Endothelial cell of umbilical vein (primary cell): ENCODE results near the gene ENHO. TPM values are rescaled to one million over a fixed set of nuclear protein-coding genes. Genes with fewer than 3 reads are reported as not detected.

ENCODE experiments used
- BruUV-seq: library from RNA; stranded (reverse); fragments of 400-500 nt; replicated peaks from 2 replicates; lab custom pipeline; 2021; lab: Mats Ljungman, UMichigan
- CTCF ChIA-PET: fragments of 300-600, 350-600 bp; sonication (Branson Sonifier 250); formaldehyde crosslinking; loops from one replicate; lab custom pipeline; 2021; ENCODE audit warnings: antibody characterized with exemption, inconsistent platforms; lab: Charles Lee
- POLR2A ChIA-PET: fragments of 300-600, 350-600 bp; sonication (Branson Sonifier 250); formaldehyde crosslinking; loops from one replicate; lab custom pipeline; 2021; ENCODE audit warnings: antibody characterized with exemption, inconsistent platforms; lab: Charles Lee
- DNase-seq: peaks from one replicate; pipeline ENCODE4 v3.0.0-alpha.2; 2011; ENCODE audit warnings: low read depth, low spot score
- FAIRE-seq: peaks from 2 replicates; lab custom pipeline; 2011; peaks lifted over from hg19 to GRCh38; lab: Jason Lieb, UNC
- H2AFZ ChIP-seq: 2 replicates; pipeline ENCODE4 v1.6.0; 2012; ENCODE audit warnings: low read depth, low read length, control low read depth, inconsistent platforms
- H3K27ac ChIP-seq: 2 replicates; pipeline ENCODE4 v1.5.1; 2011; ENCODE audit warnings: low read depth, mild to moderate bottlenecking, control low read depth, low read length, moderate library complexity; ENCODE audit not compliant: insufficient read depth
- H3K27me3 ChIP-seq, 2 experiments: 2 replicates each; pipeline versions ENCODE4 v1.6.0 to v1.6.1; 2011; ENCODE audit warnings: low read length in 2 of 2, mixed read lengths in 1 of 2; ENCODE audit not compliant: control insufficient read depth in 2 of 2, insufficient read depth in 2 of 2
- H3K36me3 ChIP-seq, 2 experiments: 2 replicates in 1 of 2; 3 replicates in 1 of 2; pipeline ENCODE4 v1.5.1; 2011; ENCODE audit warnings: low read length in 2 of 2, mild to moderate bottlenecking in 1 of 2, moderate library complexity in 1 of 2; ENCODE audit not compliant: control insufficient read depth in 2 of 2, insufficient read depth in 2 of 2; ENCODE audit errors: extremely low read depth in 1 of 2
- H3K4me1 ChIP-seq: 3 replicates; pipeline ENCODE4 v1.5.1; 2011; ENCODE audit warnings: mild to moderate bottlenecking, low read length; ENCODE audit not compliant: control insufficient read depth, insufficient read depth; ENCODE audit errors: extremely low read depth
- H3K4me2 ChIP-seq: 2 replicates; pipeline ENCODE4 v1.6.1; 2011; ENCODE audit warnings: low read length, control low read depth, mixed read lengths; ENCODE audit not compliant: insufficient read depth
- H3K4me3 ChIP-seq, 3 experiments: fragments of 200-600 bp in 1 of 3; sonication (generic), shearing (Covaris generic) in 1 of 3; replicated peaks in 1 of 3; 2 replicates each; pipeline ENCODE4 v1.5.1; 2011 to 2016; ENCODE audit warnings: control low read depth in 3 of 3, low read length in 3 of 3, mild to moderate bottlenecking in 2 of 3, inconsistent platforms in 1 of 3, low read depth in 1 of 3, moderate library complexity in 1 of 3; ENCODE audit not compliant: insufficient read depth in 1 of 3
- H3K79me2 ChIP-seq: 2 replicates; pipeline ENCODE4 v1.6.0; 2012; ENCODE audit warnings: low read length, inconsistent platforms; ENCODE audit not compliant: control insufficient read depth, insufficient read depth
- H3K9ac ChIP-seq: replicated peaks from 2 replicates; pipeline ENCODE3; 2011; ENCODE audit warnings: low read length, control low read depth; ENCODE audit not compliant: insufficient read depth; ENCODE audit errors: extremely low read depth
- H3K9me1 ChIP-seq: replicated peaks from 3 replicates; pipeline ENCODE4 v1.6.0; 2011; ENCODE audit warnings: mild to moderate bottlenecking, low read length; ENCODE audit not compliant: control insufficient read depth, insufficient read depth; ENCODE audit errors: extremely low read depth
- H3K9me3 ChIP-seq: replicated peaks from 2 replicates; pipeline ENCODE4 v1.5.1; 2012; ENCODE audit warnings: low read length, inconsistent platforms; ENCODE audit not compliant: control insufficient read depth, insufficient read depth
- H4K20me1 ChIP-seq: replicated peaks from 2 replicates; pipeline ENCODE3; 2011; ENCODE audit warnings: mild to moderate bottlenecking, low read length; ENCODE audit not compliant: control insufficient read depth, insufficient read depth; ENCODE audit errors: extremely low read depth
- CTCF ChIP-seq, 2 donors: IDR thresholded peaks; 1 replicate in 1 of 2; 2 replicates in 1 of 2; pipeline ENCODE4 v1.5.1; 2011; ENCODE audit warnings: low read length in 2 of 2, mild to moderate bottlenecking in 2 of 2, moderate library complexity in 2 of 2, control low read depth in 1 of 2, inconsistent platforms in 1 of 2, low read depth in 1 of 2; ENCODE audit not compliant: insufficient read depth in 1 of 2; ENCODE audit errors: extremely low read depth in 1 of 2
- EZH2 ChIP-seq: IDR thresholded peaks from 2 replicates; pipeline ENCODE4 v1.6.1; 2012; ENCODE audit warnings: borderline replicate concordance, low read depth, mild to moderate bottlenecking, moderate library complexity, low read length, inconsistent platforms; ENCODE audit not compliant: severe bottlenecking
- GATA2 ChIP-seq: IDR thresholded peaks from 2 replicates; pipeline ENCODE4 v1.7.0; 2011; ENCODE audit warnings: low read depth, mild to moderate bottlenecking, moderate library complexity, mixed read lengths, low read length; ENCODE audit not compliant: insufficient read length, insufficient read depth
- POLR2A ChIP-seq: IDR thresholded peaks from 2 replicates; pipeline ENCODE4 v1.6.1; 2012; ENCODE audit warnings: low read depth, mild to moderate bottlenecking, control low read depth, low read length
- dilution Hi-C: fragments of 300-500 bp; cut with MboI; formaldehyde crosslinking; loops from one replicate; pipeline ENCODE4 v1.15.0; 2019; ENCODE audit warnings: low sequenced_read_pairs; ENCODE audit not compliant: extremely low pct_ligation_motif_present
- intact Hi-C: fragments of 100-400 bp; cut with micrococcal nuclease; formaldehyde crosslinking; loops from one replicate; pipeline ENCODE4 v1.10.0; 2022
- polyA plus RNA-seq, 4 experiments: library from polyadenylated mRNA; depleted of rRNA in 3 of 4; stranded (reverse) in 3 of 4; unstranded in 1 of 4; fragments of >200 nt; gene quantifications; 2 replicates each; pipeline versions ENCODE4 v1.2.1 to v1.2.3, GENCODE V29; 2011 to 2012; ENCODE audit warnings: missing spikeins in 1 of 4
- total RNA-seq: library from RNA; stranded (reverse); gene quantifications from 2 replicates; pipeline ENCODE4 v1.2.3, GENCODE V29; 2021
- TF ChIP-seq, protein P1 (sequence below): IDR thresholded peaks from 2 replicates; pipeline ENCODE4 v1.6.1; 2011; ENCODE audit not compliant: insufficient read depth, insufficient read length

Gene ENHO
- total and polyA plus RNA-seq, 2 donors (not counting 3 experiments of a cell fraction or from before 2014, with no cell fraction given) = 0.10 TPM; not detected in 1

- intact Hi-C loops (loop anchor here (1.0 to 2.0 kb wide), 5 partner anchors 46 to 214 kb away; no protein-coding TSS in a partner anchor), dilution Hi-C loops (no loop called here)
- Histone ChIP-seq H3K27me3 (peaks cover 5 to 7% of the 10 kb centered on the region in 2 experiments), H3K9me3 (no peaks in the 10 kb centered on the region), H3K79me2 (no peaks in the 10 kb centered on the region), H3K4me2 (no peak overlapping the region), H3K4me3 (no peak overlapping the region), H3K27ac (no peak overlapping the region), H4K20me1 (no peaks in the 10 kb centered on the region), H3K9me1 (no peaks in the 10 kb centered on the region), H3K4me1 (no peaks in the 10 kb centered on the region), H3K9ac (no peak overlapping the region), H3K36me3 (no peaks in the 10 kb centered on the region), H2AFZ (no peak overlapping the region)
- DNase-seq (peak; percentile 66), FAIRE-seq (peak; percentile 82)
- CTCF ChIA-PET = interaction anchor here (0.7 to 11.1 kb wide), 50 partner anchors 8 to 214 kb away, joined by 3 to 326 read pairs (median 6); partner anchors contain the start of gene ENHO
- BruUV-seq = no TSS peak
- POLR2A ChIA-PET = no interaction called here
- TF ChIP-seq GATA2 = no peak
- no peak for TF ChIP-seq EZH2
- TF ChIP-seq, protein P1, sequence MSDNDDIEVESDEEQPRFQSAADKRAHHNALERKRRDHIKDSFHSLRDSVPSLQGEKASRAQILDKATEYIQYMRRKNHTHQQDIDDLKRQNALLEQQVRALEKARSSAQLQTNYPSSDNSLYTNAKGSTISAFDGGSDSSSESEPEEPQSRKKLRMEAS = peak; percentile 32
- TF ChIP-seq POLR2A = no peak
- TF ChIP-seq CTCF (IDR thresholded peaks at IDR 0.05; ENCODE audit: extremely low read depth in 1 of 2, insufficient read depth in 1 of 2, low read depth in 1 of 2, low read length in 2 of 2) = peak; percentile 73 to 85
Measured at GRCh38 chr9:34546834-34547827, 24.3 kb upstream of the ENHO start.
